Fibroblast of lung (primary cell): ENCODE measurements around the gene THAP7. TPM values are rescaled to one million over a fixed set of nuclear protein-coding genes. Genes with fewer than 3 reads are reported as not detected.

ENCODE experiments used
- DNase-seq, 2 donors: peaks; one replicate each; pipeline versions ENCODE4 v3.0.0 to v3.0.0-alpha.2; 2010; ENCODE audit warnings: low read depth in 2 of 2
- H2AFZ ChIP-seq: 2 replicates; pipeline ENCODE4 v1.5.1; 2012; ENCODE audit warnings: low read length, control low read depth, inconsistent platforms
- H3K27ac ChIP-seq: 2 replicates; pipeline ENCODE4 v1.5.1; 2011; ENCODE audit warnings: low read length, control low read depth; ENCODE audit not compliant: insufficient read depth
- H3K27me3 ChIP-seq: 2 replicates; pipeline ENCODE4 v1.5.1; 2011; ENCODE audit warnings: mild to moderate bottlenecking, low read length; ENCODE audit not compliant: control insufficient read depth, insufficient read depth
- H3K36me3 ChIP-seq: 2 replicates; pipeline ENCODE4 v1.5.1; 2011; ENCODE audit warnings: low read length; ENCODE audit not compliant: control insufficient read depth, insufficient read depth
- H3K4me1 ChIP-seq: 2 replicates; pipeline ENCODE4 v1.5.1; 2011; ENCODE audit warnings: low read length; ENCODE audit not compliant: control insufficient read depth, insufficient read depth; ENCODE audit errors: extremely low read depth
- H3K4me2 ChIP-seq: 2 replicates; pipeline ENCODE4 v1.5.1; 2011; ENCODE audit warnings: low read length, control low read depth; ENCODE audit not compliant: insufficient read depth; ENCODE audit errors: extremely low read depth
- H3K4me3 ChIP-seq, 4 experiments: fragments of 200-600 bp in 1 of 4; sonication (generic) in 1 of 4; replicated peaks in 1 of 4; 2 replicates each; pipeline ENCODE4 v1.5.1; 2011 to 2016; ENCODE audit warnings: low read length in 4 of 4, low read depth in 3 of 4, mild to moderate bottlenecking in 3 of 4, control low read depth in 2 of 4, inconsistent platforms in 1 of 4, mixed read lengths in 1 of 4; ENCODE audit not compliant: insufficient read depth in 1 of 4; ENCODE audit errors: control extremely low read depth in 1 of 4
- H3K79me2 ChIP-seq: 2 replicates; pipeline ENCODE4 v1.5.1; 2012; ENCODE audit warnings: mild to moderate bottlenecking, low read length, inconsistent platforms; ENCODE audit not compliant: control insufficient read depth, insufficient read depth
- H3K9ac ChIP-seq: 2 replicates; pipeline ENCODE4 v1.5.1; 2011; ENCODE audit warnings: mild to moderate bottlenecking, low read length, control low read depth; ENCODE audit not compliant: insufficient read depth
- H3K9me3 ChIP-seq: 2 replicates; pipeline ENCODE4 v1.5.1; 2012; ENCODE audit warnings: low read depth, low read length; ENCODE audit not compliant: control insufficient read depth, insufficient read depth
- H4K20me1 ChIP-seq: 2 replicates; pipeline ENCODE4 v1.5.1; 2011; ENCODE audit warnings: low read length; ENCODE audit not compliant: control insufficient read depth, insufficient read depth; ENCODE audit errors: extremely low read depth
- CTCF ChIP-seq, 2 donors: IDR thresholded peaks in 1 of 2; conservative IDR thresholded peaks in 1 of 2; 1 replicate in 1 of 2; 2 replicates in 1 of 2; pipeline ENCODE4 v1.5.1; 2011 to 2012; ENCODE audit warnings: low read length in 2 of 2, control low read depth in 1 of 2, inconsistent platforms in 1 of 2, low read depth in 1 of 2, mild to moderate bottlenecking in 1 of 2
- EZH2 ChIP-seq: IDR thresholded peaks from 2 replicates; pipeline ENCODE4 v1.5.1; 2012; ENCODE audit warnings: low read length, control low read depth, mild to moderate bottlenecking; ENCODE audit errors: missing control alignments
- polyA plus RNA-seq, 2 donors: library from polyadenylated mRNA; depleted of rRNA in 1 of 2; stranded (reverse) in 1 of 2; unstranded in 1 of 2; fragments of >200 nt; gene quantifications; 2 replicates each; pipeline ENCODE4 v1.2.1, GENCODE V29; 2011 to 2012; ENCODE audit warnings: missing spikeins in 1 of 2
- total RNA-seq: library from RNA; depleted of rRNA; stranded (reverse); fragments of >200 nt; gene quantifications from 2 replicates; pipeline ENCODE4 v1.2.1, GENCODE V29; 2014

THAP7 gene
- total and polyA plus RNA-seq, 2 donors (not counting 1 experiment from before 2014, with no cell fraction given) = 15.7 to 26.3 TPM

GRCh38 chr22:21047730-21048129 lies 45.8 kb upstream of the THAP7 start:
- H3K27me3 ChIP-seq = no peaks in the 10 kb centered on the region
- DNase-seq = no peak
- no peak overlapping the region for H3K9ac ChIP-seq
- no peak overlapping the region for H3K4me3 ChIP-seq
- no peak for TF ChIP-seq EZH2
- no peak overlapping the region for H2AFZ ChIP-seq
- H3K9me3 ChIP-seq = no peaks in the 10 kb centered on the region
- no peaks in the 10 kb centered on the region for H3K36me3 ChIP-seq
- H3K27ac ChIP-seq = no peak overlapping the region
- H3K4me1 ChIP-seq = peaks cover 30% of the 10 kb centered on the region
- H3K4me2 ChIP-seq = no peak overlapping the region
- no peaks in the 10 kb centered on the region for H4K20me1 ChIP-seq
- H3K79me2 ChIP-seq = no peaks in the 10 kb centered on the region

- no peak overlapping the region for H3K9ac ChIP-seq
- no peak for DNase-seq
- no peak overlapping the region for H3K4me2 ChIP-seq
- H3K9me3 ChIP-seq = no peaks in the 10 kb centered on the region
- H3K4me1 ChIP-seq = peaks cover 30% of the 10 kb centered on the region
- no peaks in the 10 kb centered on the region for H3K27me3 ChIP-seq
- no peak overlapping the region for H3K27ac ChIP-seq
- TF ChIP-seq CTCF (conservative IDR thresholded peaks at IDR 0.05 in 1 of 2, IDR thresholded peaks at IDR 0.05 in 1 of 2; ENCODE audit: low read depth in 1 of 2, low read length in 2 of 2) (no peak), EZH2 (no peak)
- H4K20me1 ChIP-seq = no peaks in the 10 kb centered on the region
- H3K79me2 ChIP-seq = no peaks in the 10 kb centered on the region
- H2AFZ ChIP-seq = no peak overlapping the region
- H3K4me3 ChIP-seq = no peak overlapping the region
- H3K36me3 ChIP-seq = no peaks in the 10 kb centered on the region
Observed at GRCh38 chr22:21047035-21047661, 45.2 kb upstream of the THAP7 start.

- Histone ChIP-seq H3K79me2 (no peaks in the 10 kb centered on the region), H3K4me2 (peak within 1 kb of the TSS; percentile 98), H3K4me3 (peak within 1 kb of the TSS; percentile 48 to 62 (median 59)), H3K9me3 (no peaks in the 10 kb centered on the region), H3K36me3 (no peaks in the 10 kb centered on the region), H2AFZ (peak within 1 kb of the TSS; percentile 92), H3K27me3 (no peaks in the 10 kb centered on the region), H3K9ac (peak within 1 kb of the TSS; percentile 81), H4K20me1 (no peaks in the 10 kb centered on the region), H3K4me1 (peaks cover 30% of the 10 kb centered on the region), H3K27ac (peak within 1 kb of the TSS; percentile 93)
- TF ChIP-seq CTCF (conservative IDR thresholded peaks at IDR 0.05 in 1 of 2, IDR thresholded peaks at IDR 0.05 in 1 of 2; ENCODE audit: low read depth in 1 of 2, low read length in 2 of 2) = no peak
- no peak for TF ChIP-seq EZH2
- DNase-seq = peak; percentile 89 to 93
Observed at GRCh38 chr22:21045585-21046294, 43.8 kb upstream of the THAP7 start, which contains the start of gene LRRC74B. Gene LRRC74B, plus strand, starts transcription at chr22:21045946. Its CDS starts 41 bp downstream, at chr22:21045987.
